Measurements from ENCODE around the gene NSD1. TPM values are rescaled to one million over a fixed set of nuclear protein-coding genes. Genes with fewer than 3 reads are reported as not detected.

NSD1 gene
- total and polyA plus RNA-seq, 2 donors (not counting 1 experiment from before 2014, with no cell fraction given): 19.3 to 52.8 TPM

- Histone ChIP-seq H3K4me3 (replicated peaks in 1 of 4; ENCODE audit: control extremely low read depth in 1 of 4, insufficient read depth in 1 of 4, low read depth in 3 of 4, low read length in 4 of 4) (no peak overlapping the region), H2AFZ (ENCODE audit: low read length) (no peak overlapping the region), H3K4me2 (ENCODE audit: extremely low read depth, insufficient read depth, low read length) (no peak overlapping the region), H3K9ac (ENCODE audit: insufficient read depth, low read length) (no peak overlapping the region), H3K27ac (ENCODE audit: insufficient read depth, low read length) (no peak overlapping the region), H3K79me2 (ENCODE audit: control insufficient read depth, insufficient read depth, low read length) (peaks cover 6% of the 10 kb centered on the region), H3K9me3 (ENCODE audit: control insufficient read depth, insufficient read depth, low read depth, low read length) (no peaks in the 10 kb centered on the region), H3K36me3 (ENCODE audit: control insufficient read depth, insufficient read depth, low read length) (peaks cover under 1% of the 10 kb centered on the region), H3K27me3 (ENCODE audit: control insufficient read depth, insufficient read depth, low read length) (no peaks in the 10 kb centered on the region), H4K20me1 (ENCODE audit: control insufficient read depth, extremely low read depth, insufficient read depth, low read length) (no peaks in the 10 kb centered on the region), H3K4me1 (ENCODE audit: control insufficient read depth, extremely low read depth, insufficient read depth, low read length) (peaks cover 3% of the 10 kb centered on the region)
- DNase-seq (ENCODE audit: low read depth in 2 of 2): no peak
- no peak for TF ChIP-seq EZH2 (IDR thresholded peaks at IDR 0.05; ENCODE audit: low read length, missing control alignments)
- no peak for TF ChIP-seq CTCF (conservative IDR thresholded peaks at IDR 0.05 in 1 of 2, IDR thresholded peaks at IDR 0.05 in 1 of 2; ENCODE audit: low read depth in 1 of 2, low read length in 2 of 2)
Observed at GRCh38 chr5:177231479-177232250, 98.1 kb downstream of the NSD1 start.

- Histone ChIP-seq H3K4me1 (ENCODE audit: control insufficient read depth, extremely low read depth, insufficient read depth, low read length) (peaks cover 3% of the 10 kb centered on the region), H3K4me2 (ENCODE audit: extremely low read depth, insufficient read depth, low read length) (no peak overlapping the region), H3K79me2 (ENCODE audit: control insufficient read depth, insufficient read depth, low read length) (peaks cover 6% of the 10 kb centered on the region), H3K9ac (ENCODE audit: insufficient read depth, low read length) (no peak overlapping the region), H3K27ac (ENCODE audit: insufficient read depth, low read length) (peak overlapping the region; percentile 20), H3K4me3 (replicated peaks in 1 of 4; ENCODE audit: control extremely low read depth in 1 of 4, insufficient read depth in 1 of 4, low read depth in 3 of 4, low read length in 4 of 4) (no peak overlapping the region), H3K9me3 (ENCODE audit: control insufficient read depth, insufficient read depth, low read depth, low read length) (no peaks in the 10 kb centered on the region), H3K36me3 (ENCODE audit: control insufficient read depth, insufficient read depth, low read length) (peaks cover 2% of the 10 kb centered on the region), H2AFZ (ENCODE audit: low read length) (no peak overlapping the region), H3K27me3 (ENCODE audit: control insufficient read depth, insufficient read depth, low read length) (no peaks in the 10 kb centered on the region), H4K20me1 (ENCODE audit: control insufficient read depth, extremely low read depth, insufficient read depth, low read length) (no peaks in the 10 kb centered on the region)
- TF ChIP-seq CTCF (conservative IDR thresholded peaks at IDR 0.05 in 1 of 2, IDR thresholded peaks at IDR 0.05 in 1 of 2; ENCODE audit: low read depth in 1 of 2, low read length in 2 of 2) (no peak), EZH2 (IDR thresholded peaks at IDR 0.05; ENCODE audit: low read length, missing control alignments) (no peak)
- no peak for DNase-seq (ENCODE audit: low read depth in 2 of 2)
Observed at GRCh38 chr5:177232358-177232757, 98.8 kb downstream of the NSD1 start.

GRCh38 chr5:177232761-177233160, 99.2 kb downstream of the NSD1 start:
- Histone ChIP-seq H3K4me2 (ENCODE audit: extremely low read depth, insufficient read depth, low read length) (no peak overlapping the region), H3K27ac (ENCODE audit: insufficient read depth, low read length) (peak overlapping the region; percentile 20), H3K79me2 (ENCODE audit: control insufficient read depth, insufficient read depth, low read length) (peaks cover 6% of the 10 kb centered on the region), H4K20me1 (ENCODE audit: control insufficient read depth, extremely low read depth, insufficient read depth, low read length) (no peaks in the 10 kb centered on the region), H3K4me1 (ENCODE audit: control insufficient read depth, extremely low read depth, insufficient read depth, low read length) (peaks cover 3% of the 10 kb centered on the region), H3K9me3 (ENCODE audit: control insufficient read depth, insufficient read depth, low read depth, low read length) (no peaks in the 10 kb centered on the region), H3K4me3 (replicated peaks in 1 of 4; ENCODE audit: control extremely low read depth in 1 of 4, insufficient read depth in 1 of 4, low read depth in 3 of 4, low read length in 4 of 4) (no peak overlapping the region), H3K36me3 (ENCODE audit: control insufficient read depth, insufficient read depth, low read length) (peaks cover 2% of the 10 kb centered on the region), H3K27me3 (ENCODE audit: control insufficient read depth, insufficient read depth, low read length) (no peaks in the 10 kb centered on the region), H2AFZ (ENCODE audit: low read length) (no peak overlapping the region), H3K9ac (ENCODE audit: insufficient read depth, low read length) (no peak overlapping the region)
- peak; percentile 18 to 83 for DNase-seq (ENCODE audit: low read depth in 2 of 2)
- TF ChIP-seq CTCF (conservative IDR thresholded peaks at IDR 0.05 in 1 of 2, IDR thresholded peaks at IDR 0.05 in 1 of 2; ENCODE audit: low read depth in 1 of 2, low read length in 2 of 2) (no peak), EZH2 (IDR thresholded peaks at IDR 0.05; ENCODE audit: low read length, missing control alignments) (no peak)

Data from fibroblast of lung (primary cell).